DOHH2 (cell line): ENCODE data around the gene SMIM27.

Source experiments
- EZH2phosphoT487 ChIP-seq: fragments of 200-600 bp; sonication (generic); IDR thresholded peaks from 2 replicates; pipeline ENCODE4 v1.6.1; 2017; ENCODE audit warnings: borderline replicate concordance, mild to moderate bottlenecking, antibody characterized with exemption, low read length, moderate library complexity, mixed read lengths
- TF ChIP-seq, protein P1 (sequence below): fragments of 200-600 bp; sonication (generic); IDR thresholded peaks from one replicate; pipeline ENCODE4 v1.5.1; 2014; ENCODE audit warnings: antibody characterized with exemption, mild to moderate bottlenecking, low read depth, low read length; ENCODE audit not compliant: poor library complexity, severe bottlenecking

DNA sequence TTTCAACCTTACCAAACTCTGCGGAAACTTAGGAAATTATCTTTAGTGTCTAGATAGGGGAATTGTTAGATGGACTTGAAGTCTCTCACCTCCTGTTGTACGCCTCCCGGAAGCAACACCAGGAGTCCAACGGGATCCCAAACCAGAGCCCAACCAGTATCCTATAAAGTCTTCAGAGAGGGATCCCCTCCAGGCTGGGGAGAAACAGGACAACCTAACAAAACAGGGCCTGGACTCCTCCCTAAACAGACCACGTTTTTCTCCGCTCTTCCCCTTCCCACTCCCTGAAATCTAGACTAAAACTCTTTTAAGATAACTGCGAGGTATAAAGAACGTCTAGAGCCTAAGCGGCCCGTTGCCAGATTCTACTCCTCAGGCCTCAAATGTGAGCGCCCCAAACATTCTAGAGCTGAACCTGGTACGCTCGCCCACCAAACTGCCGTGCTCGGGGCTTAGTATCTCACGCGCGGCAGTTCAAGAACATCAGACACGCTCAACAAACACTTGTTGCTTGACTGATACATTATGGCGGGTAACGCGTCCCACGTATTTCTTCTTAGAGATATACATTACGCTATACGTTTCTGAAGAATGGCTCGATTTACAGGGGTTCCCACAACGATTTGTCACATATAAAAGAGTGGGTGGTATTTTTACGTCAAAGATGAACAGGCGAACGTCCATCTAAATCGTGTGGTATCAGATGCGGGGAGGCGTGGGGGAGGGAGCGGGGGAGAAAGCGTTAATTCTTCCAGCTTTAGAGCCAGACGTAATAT lies 663 bp upstream of the SMIM27 start:
- TF ChIP-seq, protein P1, sequence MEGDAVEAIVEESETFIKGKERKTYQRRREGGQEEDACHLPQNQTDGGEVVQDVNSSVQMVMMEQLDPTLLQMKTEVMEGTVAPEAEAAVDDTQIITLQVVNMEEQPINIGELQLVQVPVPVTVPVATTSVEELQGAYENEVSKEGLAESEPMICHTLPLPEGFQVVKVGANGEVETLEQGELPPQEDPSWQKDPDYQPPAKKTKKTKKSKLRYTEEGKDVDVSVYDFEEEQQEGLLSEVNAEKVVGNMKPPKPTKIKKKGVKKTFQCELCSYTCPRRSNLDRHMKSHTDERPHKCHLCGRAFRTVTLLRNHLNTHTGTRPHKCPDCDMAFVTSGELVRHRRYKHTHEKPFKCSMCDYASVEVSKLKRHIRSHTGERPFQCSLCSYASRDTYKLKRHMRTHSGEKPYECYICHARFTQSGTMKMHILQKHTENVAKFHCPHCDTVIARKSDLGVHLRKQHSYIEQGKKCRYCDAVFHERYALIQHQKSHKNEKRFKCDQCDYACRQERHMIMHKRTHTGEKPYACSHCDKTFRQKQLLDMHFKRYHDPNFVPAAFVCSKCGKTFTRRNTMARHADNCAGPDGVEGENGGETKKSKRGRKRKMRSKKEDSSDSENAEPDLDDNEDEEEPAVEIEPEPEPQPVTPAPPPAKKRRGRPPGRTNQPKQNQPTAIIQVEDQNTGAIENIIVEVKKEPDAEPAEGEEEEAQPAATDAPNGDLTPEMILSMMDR, result no peak
- TF ChIP-seq EZH2phosphoT487, result no peak
